GM21717 (cell line): Measurements from ENCODE around the gene CCNL1.

Experiments
- ATAC-seq: cut with Tn5 transposase; IDR thresholded peaks from one replicate; pipeline ENCODE4 v1.9.1; 2021; ENCODE audit warnings: mild to moderate bottlenecking, moderate library complexity; ENCODE audit not compliant: unreplicated experiment

The CCNL1 gene

DNA sequence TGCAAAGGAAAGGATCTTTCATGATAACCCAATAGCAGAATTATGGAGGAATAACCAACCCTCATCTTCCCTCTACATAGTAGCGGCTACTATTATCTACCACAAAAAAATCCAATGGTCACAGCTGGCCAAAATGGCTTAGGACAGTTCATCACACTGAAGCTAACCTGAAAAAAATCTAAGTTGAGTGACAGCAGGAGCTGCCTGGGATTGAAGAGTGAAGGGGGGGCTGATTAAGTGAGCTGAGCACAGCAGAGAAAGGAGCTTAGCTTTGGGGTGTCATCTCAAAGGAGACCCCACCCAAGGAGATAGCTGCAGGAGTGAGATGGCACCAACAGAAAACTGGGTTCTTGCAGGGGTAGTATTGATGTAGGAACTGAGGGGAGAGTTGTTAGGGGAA is 33.6 kb downstream of the CCNL1 start:
- no peak for ATAC-seq

DNA sequence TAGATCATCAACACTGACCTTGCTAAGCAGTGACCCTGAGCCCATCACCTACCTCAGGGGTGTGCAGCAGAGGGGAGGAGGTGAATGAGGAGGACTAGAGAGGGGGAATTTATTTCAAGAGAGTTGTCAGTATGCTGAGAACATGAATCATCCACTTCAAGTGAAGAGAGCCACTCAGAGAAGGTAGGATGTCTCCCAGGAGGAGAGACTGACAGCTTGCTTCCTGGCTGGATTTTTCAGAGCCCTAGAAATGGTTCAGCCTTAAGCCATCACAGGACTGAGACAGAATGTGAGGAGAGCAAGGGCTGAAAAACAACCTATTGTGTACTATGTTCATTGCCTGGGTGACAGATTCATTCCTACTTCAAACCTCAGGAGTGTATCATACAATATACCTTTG is 34.8 kb downstream of the CCNL1 start:
- ATAC-seq, result no peak

DNA sequence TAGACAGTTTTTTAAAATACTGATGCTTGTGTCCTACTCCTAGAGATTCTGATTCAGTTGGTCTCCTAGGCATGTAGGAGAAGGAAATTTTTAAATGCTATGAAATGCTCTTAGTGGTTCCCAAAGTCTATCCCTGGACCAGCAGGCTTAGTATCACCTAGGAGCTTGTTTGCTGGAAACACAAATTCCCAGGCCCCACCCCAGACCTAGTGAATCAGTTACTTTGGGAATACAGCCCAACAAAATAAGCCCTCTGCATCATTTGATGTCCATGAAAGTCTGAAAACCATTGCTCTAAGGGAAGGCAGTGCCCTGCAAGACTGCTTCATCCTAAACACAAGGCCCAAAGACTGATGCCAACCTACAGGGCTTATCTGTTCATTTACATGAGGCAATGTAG is 36.3 kb downstream of the CCNL1 start:
- no peak for ATAC-seq

DNA sequence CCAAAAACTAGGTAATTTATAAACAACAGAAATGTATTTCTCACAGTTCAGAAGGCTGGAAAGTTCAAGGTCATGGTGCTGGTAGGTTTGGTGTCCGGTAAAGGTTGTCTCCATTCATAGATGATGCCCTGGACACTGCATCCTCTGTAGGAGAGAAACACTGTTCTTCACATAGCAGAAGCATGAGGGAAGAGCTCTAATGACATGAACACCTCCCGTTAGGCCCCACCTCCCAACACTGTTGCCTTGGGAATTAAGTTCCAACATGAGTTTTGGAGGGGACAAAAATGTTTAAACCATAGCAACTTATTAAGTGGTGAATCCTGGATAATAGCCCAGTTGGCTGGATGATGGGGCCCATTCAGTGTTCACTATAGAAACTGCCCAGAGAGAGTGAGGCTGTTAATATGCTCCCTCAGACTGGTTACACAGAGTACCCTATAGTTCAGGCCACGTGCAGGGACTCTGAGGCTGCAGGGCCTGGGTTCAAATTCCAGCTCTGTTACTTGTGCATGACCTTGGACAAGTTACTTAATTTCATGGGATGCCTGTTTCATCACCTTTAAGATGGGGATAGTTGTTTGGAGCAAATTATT is 37.0 kb downstream of the CCNL1 start:
- no peak for ATAC-seq

DNA sequence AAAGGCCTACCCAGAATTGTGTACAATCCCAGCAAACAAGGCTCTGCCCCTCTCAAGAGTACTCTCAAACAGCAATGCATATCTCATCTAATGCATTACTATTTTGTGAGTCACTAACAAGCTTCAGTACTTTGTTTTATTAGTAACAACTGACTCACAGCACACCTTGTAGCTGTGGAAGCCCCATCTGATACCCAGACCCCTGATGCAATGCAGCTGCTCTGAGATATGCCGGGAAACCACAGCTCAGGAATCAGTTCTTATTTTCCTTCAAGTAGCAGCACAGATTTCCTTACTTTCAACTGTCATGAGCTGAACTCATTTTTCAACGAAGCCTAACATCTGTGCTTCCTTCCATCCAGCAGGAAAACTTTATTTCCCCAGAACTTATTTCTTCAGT is 37.8 kb downstream of the CCNL1 start:
- no peak for ATAC-seq

DNA sequence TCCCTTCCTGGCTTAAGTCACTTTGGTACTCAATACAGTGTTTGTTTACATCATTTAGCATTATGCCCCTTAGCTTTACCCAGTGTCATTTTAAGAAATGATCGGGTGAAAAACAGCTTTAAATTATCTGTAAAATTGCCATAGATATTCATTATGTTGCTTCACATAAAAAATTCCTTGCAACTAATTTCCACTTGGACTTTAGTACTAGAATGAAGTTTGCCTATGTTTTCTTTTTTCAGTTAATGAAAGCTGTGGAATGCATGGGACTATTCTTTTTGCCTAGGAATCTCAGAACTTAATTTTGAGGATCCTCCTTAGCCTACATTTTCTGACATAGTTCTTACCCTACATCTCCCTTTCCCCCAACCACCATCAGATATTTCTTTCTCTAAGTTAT is 38.4 kb downstream of the CCNL1 start:
- no peak for ATAC-seq

DNA sequence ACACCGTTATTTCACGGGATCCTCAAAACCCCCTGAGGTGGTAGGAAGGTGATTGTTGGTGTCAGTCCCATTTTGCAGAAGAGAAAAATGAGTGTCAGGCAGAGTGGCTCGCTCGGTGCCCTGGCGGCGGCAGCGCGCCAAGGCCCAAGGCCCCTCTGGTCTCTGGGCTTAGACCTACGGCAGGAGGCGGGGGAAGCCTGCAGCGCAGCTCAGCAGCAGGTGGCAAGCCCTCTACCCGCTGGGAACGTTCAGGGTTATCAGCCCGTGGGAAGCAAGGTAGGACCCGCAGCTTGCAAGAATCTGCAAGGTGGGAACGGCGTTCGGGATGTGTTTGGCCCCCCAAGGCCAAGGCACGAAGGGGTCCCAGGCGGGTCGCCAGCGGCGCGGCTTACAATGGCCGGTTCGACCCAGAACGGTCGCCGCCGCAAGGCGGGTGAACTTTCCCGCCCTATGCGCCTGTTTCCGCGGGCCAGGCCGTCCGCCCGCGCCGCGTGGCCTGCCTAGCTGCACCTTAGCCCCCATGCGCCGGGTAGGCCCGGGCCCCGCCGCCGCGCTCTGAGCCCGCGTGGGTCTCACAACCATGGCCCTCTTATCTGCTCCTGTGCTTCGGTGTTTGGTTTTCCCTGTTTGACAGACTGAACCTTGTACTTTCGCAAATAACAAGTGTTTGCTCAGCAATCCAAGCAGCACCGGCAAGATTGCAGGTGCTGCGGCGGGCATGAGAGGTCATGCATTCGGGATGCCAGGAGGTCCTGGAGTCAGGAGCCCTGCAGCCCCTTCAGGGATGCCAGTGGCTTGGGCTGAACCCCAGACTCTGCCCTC is 39.7 kb downstream of the CCNL1 start:
- no peak for ATAC-seq

DNA sequence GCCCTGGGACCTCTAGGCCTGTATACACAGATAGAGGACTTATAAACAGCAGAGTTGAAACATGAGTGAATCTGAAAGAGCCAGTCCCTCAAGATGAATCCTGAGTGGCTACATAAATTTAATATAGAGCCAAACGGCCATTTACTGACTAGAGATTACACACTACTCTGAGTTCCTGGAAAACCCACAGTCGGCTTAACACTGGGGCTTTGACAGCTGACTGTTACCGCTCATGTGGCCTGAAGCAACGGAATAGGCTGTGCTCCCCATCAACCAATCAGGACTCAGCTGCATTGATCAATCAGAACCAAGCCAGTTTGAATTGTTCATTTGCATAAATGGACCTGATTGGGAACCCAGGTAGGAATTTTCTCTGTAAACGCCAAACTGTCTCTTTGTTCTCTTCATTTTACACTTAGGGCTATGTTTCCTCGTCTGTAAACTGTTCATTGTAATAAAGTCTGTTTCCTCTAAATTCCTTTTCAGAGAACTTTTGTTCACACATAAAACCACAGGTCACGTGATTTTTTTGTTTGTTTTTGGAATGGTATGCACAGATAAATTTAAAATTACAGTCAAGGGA is 40.5 kb downstream of the CCNL1 start:
- no peak for ATAC-seq

DNA sequence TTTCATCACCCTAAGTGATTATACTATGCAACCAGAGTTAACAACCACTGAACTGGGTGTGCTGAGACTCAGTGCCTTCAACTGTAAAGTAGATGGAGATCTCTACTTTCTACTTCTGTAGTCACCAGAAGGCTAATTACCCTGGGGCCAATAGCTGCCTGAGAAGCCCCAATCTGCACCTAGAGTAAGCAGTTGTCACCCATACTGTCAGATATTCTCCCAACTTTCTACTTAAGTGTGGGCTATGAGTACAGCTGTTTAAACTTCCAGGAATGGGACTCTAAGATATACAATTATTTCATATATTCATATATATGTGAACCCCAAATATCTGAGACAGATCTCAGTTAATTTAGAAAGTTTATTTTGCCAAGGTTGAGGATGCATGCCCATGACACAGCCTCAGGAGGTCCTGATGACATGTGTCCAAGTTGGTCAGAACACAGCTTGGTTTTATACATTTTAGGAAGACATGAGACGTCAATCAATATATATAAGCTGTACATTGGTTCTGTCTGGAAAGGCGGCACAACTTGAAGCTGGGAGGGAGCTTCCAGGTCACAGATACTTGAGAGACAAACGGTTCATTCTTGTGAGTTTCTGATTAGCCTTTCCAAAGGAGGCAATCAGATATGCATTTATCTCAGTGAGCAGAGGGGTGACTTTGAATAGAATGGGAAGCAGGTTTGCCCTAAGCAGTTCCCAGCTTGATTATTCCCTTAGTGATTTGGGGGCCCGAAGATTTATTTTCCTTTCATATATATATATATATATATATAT is 41.9 kb downstream of the CCNL1 start:
- ATAC-seq, result no peak

DNA sequence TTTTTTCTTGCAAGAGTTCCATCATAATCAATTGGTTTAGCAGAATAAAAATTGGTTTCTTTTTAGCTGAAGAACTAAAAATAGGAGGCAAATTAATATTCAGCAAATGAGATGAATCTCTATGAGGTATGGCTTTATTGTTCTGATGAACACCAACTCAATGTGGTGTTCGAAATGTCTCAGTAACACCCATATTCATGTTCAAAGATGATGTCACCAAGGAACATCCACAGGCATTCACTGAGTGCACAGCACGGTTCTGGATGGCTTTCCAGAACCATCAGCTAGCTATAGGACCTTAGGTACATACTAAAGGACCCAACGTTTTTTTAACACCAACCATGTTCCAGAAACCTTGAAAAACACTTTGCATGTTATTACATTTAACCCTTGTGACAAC is 42.7 kb downstream of the CCNL1 start:
- ATAC-seq, result no peak

DNA sequence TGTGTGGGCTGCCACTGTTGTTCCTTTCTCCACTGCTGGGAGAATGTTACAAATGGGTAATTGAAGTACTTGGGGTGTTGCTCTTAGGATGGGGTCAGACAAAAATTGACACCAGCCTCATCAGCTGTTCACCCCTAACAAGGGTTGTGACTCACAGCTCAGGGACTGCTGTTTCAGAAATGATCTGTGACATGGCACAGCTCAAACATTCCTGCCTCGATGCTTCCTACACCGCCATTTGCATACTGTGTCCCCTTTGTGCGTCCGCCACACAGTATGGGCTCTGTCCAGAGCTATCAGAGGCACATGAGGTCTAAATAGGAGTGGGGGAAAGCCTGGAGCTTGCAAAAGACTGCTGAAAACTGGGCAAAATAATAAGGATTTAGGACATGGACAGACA is 43.9 kb downstream of the CCNL1 start:
- ATAC-seq, result no peak

DNA sequence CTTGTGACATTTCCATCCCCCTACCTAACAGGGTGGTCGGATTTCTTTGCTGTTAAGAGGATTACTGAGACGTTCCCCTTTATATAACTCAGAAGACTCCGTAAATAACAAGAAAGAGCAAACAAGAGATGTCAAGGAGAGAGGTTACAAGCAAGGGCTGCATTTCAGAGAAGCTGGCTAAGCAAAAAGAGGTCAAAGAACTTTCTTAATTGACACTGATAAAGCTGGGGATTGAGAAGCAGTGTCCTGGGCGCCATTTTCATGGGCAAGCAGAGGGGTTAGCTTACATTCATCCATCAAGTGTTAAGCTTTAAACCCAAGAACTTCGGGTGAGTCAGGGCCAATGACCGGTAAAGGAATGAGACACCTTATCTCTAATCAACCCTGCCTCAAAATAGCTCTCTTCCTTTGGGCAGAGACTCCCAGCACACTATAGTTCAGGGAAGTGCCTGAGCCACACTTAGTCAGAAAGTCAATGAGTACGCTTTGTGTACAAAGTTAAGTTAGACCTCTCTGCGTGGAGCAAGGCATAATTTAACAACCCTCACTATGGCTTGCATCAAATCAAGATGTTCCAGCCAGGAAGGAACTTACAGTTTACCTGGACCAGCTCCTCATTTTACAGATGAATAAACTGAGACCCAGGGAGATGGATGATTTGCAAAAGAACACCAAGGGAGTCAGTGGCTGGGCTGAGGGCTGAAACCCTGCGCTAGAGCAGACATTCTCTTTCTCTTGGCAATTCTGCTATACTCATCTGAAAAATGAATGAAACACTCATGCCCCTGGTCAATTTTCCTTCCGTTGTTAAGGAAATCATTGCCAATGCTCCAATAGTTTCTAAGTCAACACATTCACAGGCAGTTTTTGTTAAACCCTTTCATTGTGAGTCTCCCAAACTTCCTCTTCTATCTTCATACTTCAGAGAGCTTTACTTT is 44.6 kb downstream of the CCNL1 start:
- ATAC-seq, result no peak

DNA sequence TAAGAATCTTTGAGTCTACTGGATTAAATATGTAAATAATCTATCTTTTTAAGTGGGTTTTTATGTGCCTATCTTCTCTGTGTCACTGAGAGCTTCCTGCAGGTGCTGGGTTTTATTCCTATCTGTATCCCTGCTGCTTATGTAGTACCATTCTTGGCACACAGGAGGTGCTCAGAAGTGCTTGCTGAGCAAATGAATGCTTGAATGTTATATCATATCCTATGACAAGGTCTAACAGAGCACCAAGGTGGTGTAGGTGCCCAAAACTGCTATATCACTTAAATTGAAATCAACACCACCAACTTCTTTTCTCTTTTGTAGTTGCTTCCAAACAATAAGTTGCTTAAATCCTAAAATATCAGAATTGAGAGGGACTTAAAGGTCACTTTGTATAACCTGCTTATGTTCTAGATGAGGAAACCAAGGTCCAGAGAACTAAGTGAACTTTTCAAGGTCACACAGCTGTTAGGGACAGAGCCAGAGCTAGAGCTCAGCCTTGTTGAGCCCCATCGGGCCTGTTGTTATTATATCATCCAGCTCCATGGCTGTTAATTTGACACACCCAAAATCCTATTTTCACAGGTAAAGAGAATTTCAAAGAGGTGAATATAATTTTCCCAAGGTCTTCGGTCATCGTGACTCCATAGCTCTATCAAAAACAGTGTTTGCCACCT is 46.0 kb downstream of the CCNL1 start:
- no peak for ATAC-seq

DNA sequence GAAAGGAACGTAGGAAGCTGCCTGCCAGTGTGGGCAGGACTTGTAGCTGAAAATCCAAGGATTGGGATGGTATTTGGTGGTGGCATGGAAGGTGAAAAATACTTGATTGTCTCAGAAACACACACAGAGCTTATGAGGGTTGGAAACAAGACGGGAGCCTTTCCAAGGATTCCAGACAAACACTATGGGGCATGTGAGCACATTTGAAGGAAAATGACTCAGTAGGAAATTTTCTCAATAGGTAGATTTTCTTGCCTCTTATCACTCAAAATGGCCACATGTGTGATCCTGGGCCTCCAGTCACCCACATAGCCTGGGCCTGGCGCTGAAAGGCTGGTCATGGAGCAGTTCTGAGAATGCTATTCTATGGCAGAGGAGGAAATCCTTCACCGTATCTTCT is 47.4 kb downstream of the CCNL1 start:
- no peak for ATAC-seq

DNA sequence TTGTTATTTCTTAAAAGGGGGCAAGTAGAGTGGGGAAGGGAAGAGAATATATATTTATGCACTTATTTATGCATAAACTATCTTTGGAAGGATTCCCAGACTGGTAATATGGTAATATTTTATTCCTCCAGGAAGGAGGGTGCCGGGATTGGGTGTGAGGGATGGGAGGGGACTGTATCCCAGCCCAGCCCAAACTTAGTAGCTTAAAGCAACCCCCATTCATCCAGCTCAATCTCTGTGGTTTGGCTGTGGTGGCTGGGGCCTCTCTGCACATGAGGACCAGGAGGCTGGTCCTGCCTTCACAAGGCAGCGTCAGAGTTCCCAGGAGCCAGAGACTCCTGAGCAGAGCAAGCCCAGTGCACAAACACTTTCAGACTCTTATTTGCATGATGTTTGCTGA is 48.4 kb downstream of the CCNL1 start:
- ATAC-seq, result no peak

DNA sequence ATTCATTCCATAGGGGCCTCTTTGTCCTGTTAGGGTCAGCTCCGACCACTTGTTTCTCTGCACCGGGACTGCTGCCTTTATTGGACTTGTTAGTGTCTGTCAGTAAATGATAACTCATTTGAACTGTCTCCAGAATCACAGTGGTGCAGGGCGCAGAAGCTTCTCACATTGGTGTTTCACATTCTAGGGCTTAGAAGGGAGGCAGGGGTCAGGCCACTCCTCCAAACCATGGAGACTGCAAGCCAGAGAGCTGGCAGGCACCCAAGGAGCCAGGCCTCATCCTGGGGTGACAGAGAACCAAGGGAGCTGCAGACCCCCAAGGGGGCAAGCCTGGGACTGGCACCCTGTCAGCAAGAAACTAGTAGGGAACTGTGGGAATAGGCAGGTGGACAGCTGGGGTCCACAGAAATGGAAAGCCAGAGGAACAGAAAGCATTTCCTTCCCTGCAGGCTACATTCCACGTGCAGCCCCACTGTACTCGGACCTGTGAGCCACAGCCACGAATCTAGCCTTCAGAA is 49.1 kb downstream of the CCNL1 start:
- no peak for ATAC-seq

DNA sequence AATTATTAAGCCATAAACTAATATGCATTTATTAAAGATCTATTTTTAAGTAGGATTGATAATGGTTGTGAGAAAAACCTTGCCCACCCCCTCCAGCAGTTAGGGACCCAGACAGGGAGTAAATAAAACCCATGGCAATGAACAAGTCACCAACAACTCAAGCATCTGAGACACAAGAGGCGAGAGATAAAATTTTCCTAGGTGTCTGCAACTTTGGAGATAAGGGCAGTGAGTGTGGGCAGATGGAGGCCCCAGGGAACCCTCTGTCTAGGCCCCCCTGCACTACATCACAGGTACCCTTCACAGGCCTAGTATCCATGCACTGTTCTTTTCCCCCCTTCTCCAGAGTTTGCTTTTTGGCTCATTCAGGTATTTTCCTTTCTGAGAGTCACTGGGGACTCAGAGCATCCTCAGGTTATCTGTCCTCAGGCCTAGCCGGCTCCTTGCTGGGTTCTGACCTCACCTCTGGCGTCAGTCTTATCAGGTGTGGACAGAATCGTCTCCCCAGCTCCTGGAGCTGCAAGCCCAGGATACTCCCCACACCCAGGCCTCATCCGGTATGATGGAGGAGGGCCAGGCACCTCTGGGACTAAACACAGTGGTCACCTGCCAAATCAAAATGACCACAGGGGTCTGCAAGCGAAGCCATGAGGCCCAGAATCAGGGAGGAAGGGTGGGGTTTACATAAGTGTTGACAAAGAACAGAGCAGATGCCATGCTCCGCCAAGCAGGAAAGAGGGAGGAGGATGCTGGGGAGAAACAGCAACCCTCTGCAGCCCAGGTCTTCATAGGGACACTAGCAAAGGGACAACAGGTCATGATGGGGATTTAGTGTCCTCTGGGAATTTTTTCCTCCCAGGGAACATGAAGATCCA is 50.4 kb downstream of the CCNL1 start:
- ATAC-seq, result no peak

DNA sequence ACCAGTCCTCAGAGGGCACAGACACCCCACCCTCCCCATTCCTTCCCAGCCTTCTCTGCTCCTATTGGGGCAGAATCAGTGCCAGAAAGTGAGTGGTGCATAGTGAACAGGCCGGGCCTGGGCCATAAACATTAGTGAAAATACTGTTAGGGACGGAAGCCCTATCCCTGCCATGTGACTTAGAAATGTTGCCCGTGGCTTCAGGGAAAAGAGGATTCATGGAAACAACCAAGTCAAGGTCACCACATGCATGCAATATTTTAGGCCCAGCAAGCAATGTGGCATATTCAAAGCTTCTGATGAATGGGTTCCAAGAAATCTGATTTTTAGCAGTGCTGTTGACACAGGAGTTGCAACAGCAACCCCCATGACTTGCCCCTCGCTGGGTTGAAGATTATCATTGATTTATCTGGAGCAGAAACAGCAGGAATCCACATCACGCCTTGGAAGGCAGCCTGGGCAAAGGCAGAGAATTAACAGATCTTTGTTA is 52.3 kb downstream of the CCNL1 start:
- ATAC-seq, result no peak

DNA sequence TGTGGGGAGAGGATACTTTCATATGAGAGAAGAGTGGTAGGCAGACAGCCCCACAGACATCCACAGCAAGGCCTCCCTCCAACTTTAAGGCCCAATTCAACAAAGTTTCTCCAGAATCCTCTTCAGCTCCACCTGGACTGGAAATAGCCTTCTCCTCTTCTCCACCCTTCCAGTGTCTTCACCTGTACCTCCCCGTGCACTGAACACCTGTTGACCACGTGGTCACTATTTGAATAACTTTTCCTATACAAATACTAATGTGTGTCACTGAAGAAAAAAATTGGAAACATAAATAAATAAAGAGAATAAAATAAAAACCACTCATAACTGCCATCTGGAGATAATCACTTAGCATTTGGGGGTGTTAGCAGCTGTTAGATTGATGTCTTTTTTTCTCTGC is 52.9 kb downstream of the CCNL1 start:
- no peak for ATAC-seq
